Smooth muscle cell (in vitro differentiated cells): ENCODE measurements around the gene PNMA8A. TPM values are rescaled to one million over a fixed set of nuclear protein-coding genes. Genes with fewer than 3 reads are reported as not detected.

Source experiments
- DNase-seq: peaks from one replicate; lab custom pipeline; 2025; ENCODE audit not compliant: unreplicated experiment; lab: John Stamatoyannopoulos, UW
- H2AFZ ChIP-seq: fragments of 200-600 bp; sonication (generic); 2 replicates; pipeline ENCODE4 v1.6.0; 2016; ENCODE audit warnings: antibody characterized with exemption, low read depth, mild to moderate bottlenecking
- H3F3A ChIP-seq: fragments of 200-600 bp; sonication (generic); 2 replicates; pipeline ENCODE4 v1.6.0; 2017; ENCODE audit warnings: antibody characterized with exemption, low read depth
- H3K27ac ChIP-seq: fragments of 200-600 bp; sonication (generic); 2 replicates; pipeline ENCODE4 v1.5.1; 2016; ENCODE audit warnings: low read depth, mild to moderate bottlenecking
- H3K27me3 ChIP-seq: fragments of 200-600 bp; sonication (generic); 2 replicates; pipeline ENCODE4 v1.6.1; 2016; ENCODE audit warnings: low read depth, mild to moderate bottlenecking
- H3K36me3 ChIP-seq: fragments of 200-600 bp; sonication (generic); 2 replicates; pipeline ENCODE4 v1.5.1; 2016; ENCODE audit warnings: low read depth
- H3K4me1 ChIP-seq: fragments of 200-600 bp; sonication (generic); 2 replicates; pipeline ENCODE4 v1.5.1; 2016; ENCODE audit warnings: low read depth
- H3K4me2 ChIP-seq: fragments of 200-600 bp; sonication (generic); 2 replicates; pipeline ENCODE4 v1.6.0; 2016; ENCODE audit warnings: mild to moderate bottlenecking
- H3K4me3 ChIP-seq: fragments of 200-600 bp; sonication (generic); 2 replicates; pipeline ENCODE4 v1.5.1; 2016; ENCODE audit warnings: mild to moderate bottlenecking
- H3K79me2 ChIP-seq: fragments of 200-600 bp; sonication (generic); 2 replicates; pipeline ENCODE4 v1.6.0; 2016; ENCODE audit warnings: low read depth, mild to moderate bottlenecking
- H3K9ac ChIP-seq: fragments of 200-600 bp; sonication (generic); 2 replicates; pipeline ENCODE4 v1.6.0; 2016; ENCODE audit warnings: low read depth
- H3K9me3 ChIP-seq: fragments of 200-600 bp; sonication (generic); replicated peaks from 2 replicates; pipeline ENCODE4 v1.5.1; 2016; ENCODE audit warnings: low read depth
- H4K20me1 ChIP-seq: fragments of 200-600 bp; sonication (generic); 2 replicates; pipeline ENCODE4 v1.6.0; 2016; ENCODE audit warnings: low read depth
- WGBS: methylation state at CpG from one replicate; pipeline ENCODE4 v1.1.7; 2016; ENCODE audit warnings: low lambda C conversion rate; 5-methylcytosine and 5-hydroxymethylcytosine counted together
- polyA plus RNA-seq: library from polyadenylated mRNA; unstranded; fragments of >200 nt; fragmentation: Nextera tagmentation; extraction: Ambion mirVana; gene quantifications from 2 replicates; pipeline ENCODE4 v1.2.1, GENCODE V29; 2016
- total RNA-seq: library from RNA; depleted of rRNA; stranded (reverse); fragments of >200 nt; gene quantifications from 2 replicates; pipeline ENCODE4 v1.2.3, GENCODE V29; 2014
- TF ChIP-seq, protein P1 (sequence below): fragments of 200-600 bp; sonication (generic); IDR thresholded peaks from 2 replicates; pipeline ENCODE4 v1.5.1; 2017; ENCODE audit warnings: borderline replicate concordance, mild to moderate bottlenecking, antibody characterized with exemption; ENCODE audit not compliant: insufficient read depth, poor library complexity, severe bottlenecking

Gene PNMA8A
- total and polyA plus RNA-seq, 2 experiments from 2014 or later, result 3.6 to 16.4 TPM

DNA sequence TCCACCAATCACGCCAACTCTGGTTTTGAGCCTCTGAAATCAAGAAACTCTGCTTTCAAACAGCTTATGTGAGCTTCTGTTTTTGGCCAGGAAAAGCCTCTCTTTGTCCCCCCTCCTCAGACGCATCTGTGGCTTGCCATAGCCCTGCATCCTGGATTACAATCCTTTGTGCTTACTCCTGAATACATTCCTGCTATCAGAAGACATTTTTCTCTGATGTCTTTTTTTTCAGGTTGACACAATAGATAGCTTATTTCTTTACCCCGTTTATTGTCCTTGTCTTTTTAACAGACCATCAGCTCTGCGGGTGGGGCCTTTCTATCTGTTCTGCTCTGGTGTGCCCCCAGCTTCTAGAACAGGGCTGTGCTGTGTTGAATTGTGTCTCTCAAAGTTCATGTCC, 13.3 kb upstream of the PNMA8A start:
- H2AFZ ChIP-seq, result no peak overlapping the region
- H3K4me3 ChIP-seq, result no peak overlapping the region
- H4K20me1 ChIP-seq, result no peaks in the 10 kb centered on the region
- no peak for DNase-seq
- TF ChIP-seq, protein P1, sequence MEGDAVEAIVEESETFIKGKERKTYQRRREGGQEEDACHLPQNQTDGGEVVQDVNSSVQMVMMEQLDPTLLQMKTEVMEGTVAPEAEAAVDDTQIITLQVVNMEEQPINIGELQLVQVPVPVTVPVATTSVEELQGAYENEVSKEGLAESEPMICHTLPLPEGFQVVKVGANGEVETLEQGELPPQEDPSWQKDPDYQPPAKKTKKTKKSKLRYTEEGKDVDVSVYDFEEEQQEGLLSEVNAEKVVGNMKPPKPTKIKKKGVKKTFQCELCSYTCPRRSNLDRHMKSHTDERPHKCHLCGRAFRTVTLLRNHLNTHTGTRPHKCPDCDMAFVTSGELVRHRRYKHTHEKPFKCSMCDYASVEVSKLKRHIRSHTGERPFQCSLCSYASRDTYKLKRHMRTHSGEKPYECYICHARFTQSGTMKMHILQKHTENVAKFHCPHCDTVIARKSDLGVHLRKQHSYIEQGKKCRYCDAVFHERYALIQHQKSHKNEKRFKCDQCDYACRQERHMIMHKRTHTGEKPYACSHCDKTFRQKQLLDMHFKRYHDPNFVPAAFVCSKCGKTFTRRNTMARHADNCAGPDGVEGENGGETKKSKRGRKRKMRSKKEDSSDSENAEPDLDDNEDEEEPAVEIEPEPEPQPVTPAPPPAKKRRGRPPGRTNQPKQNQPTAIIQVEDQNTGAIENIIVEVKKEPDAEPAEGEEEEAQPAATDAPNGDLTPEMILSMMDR, result no peak
- peaks cover 25% of the 10 kb centered on the region for H3F3A ChIP-seq
- no peaks in the 10 kb centered on the region for H3K36me3 ChIP-seq
- 84% methylated on average over 4 of the region's 4 CpGs for WGBS
- no peak overlapping the region for H3K4me2 ChIP-seq
- no peaks in the 10 kb centered on the region for H3K9me3 ChIP-seq
- no peaks in the 10 kb centered on the region for H3K27me3 ChIP-seq
- H3K79me2 ChIP-seq, result no peaks in the 10 kb centered on the region
- no peak overlapping the region for H3K9ac ChIP-seq
- H3K4me1 ChIP-seq, result peaks cover 17% of the 10 kb centered on the region
- H3K27ac ChIP-seq, result no peak overlapping the region

DNA sequence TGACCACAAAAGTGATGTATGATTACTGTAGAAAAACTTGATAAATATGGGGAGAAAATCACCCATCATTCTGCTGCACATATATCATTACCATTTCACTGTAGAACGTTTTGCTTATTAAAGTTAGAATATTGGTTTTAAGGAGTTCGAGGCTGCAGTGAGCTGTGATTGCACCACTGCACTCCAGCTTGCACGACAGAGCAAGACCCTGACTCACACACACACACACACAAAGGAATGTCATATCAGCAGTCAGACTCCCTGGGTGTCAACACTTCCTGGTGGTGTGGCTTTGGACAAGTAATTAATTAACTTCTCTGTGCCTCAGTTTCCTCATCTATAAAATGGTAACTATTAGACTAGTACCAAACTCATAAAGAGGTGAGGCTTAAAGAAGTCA, 11.3 kb upstream of the PNMA8A start:
- WGBS, result 10% methylated on average over 3 of the region's 3 CpGs
- no peak overlapping the region for H3K9ac ChIP-seq
- no peaks in the 10 kb centered on the region for H4K20me1 ChIP-seq
- H3K4me3 ChIP-seq, result no peak overlapping the region
- peaks cover 28% of the 10 kb centered on the region for H3F3A ChIP-seq
- no peaks in the 10 kb centered on the region for H3K27me3 ChIP-seq
- TF ChIP-seq, protein P1, result no peak
- H2AFZ ChIP-seq, result no peak overlapping the region
- no peaks in the 10 kb centered on the region for H3K36me3 ChIP-seq
- H3K9me3 ChIP-seq, result no peaks in the 10 kb centered on the region
- H3K27ac ChIP-seq, result peak overlapping the region; percentile 93
- H3K4me1 ChIP-seq, result peaks cover 17% of the 10 kb centered on the region
- H3K79me2 ChIP-seq, result no peaks in the 10 kb centered on the region
- H3K4me2 ChIP-seq, result no peak overlapping the region
- no peak for DNase-seq

DNA sequence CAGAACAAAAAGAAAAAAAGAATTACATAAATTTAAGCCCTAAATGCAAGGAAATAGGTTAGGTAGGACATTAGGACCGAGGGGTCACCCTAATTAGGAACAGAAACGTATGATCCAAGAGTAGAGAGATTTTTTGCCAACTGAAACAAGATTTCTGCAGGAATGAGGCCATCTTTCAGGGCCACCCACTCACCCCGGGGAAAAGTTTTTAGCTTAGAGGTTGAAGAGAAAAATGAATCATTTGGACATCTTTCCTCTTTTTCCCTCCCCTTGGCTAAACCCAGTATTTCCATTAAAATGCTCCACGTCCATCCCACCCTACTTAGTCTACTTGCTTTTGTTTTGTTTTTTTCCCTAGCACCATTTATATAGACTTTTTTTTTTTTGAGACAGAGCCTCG, 10.6 kb upstream of the PNMA8A start:
- Histone ChIP-seq H3K4me1 (peaks cover 14% of the 10 kb centered on the region), H3K79me2 (no peaks in the 10 kb centered on the region), H3K4me3 (no peak overlapping the region), H2AFZ (peak overlapping the region; percentile 49), H4K20me1 (no peaks in the 10 kb centered on the region), H3K27ac (peak overlapping the region; percentile 93), H3F3A (peaks cover 28% of the 10 kb centered on the region), H3K4me2 (peak overlapping the region; percentile 83), H3K27me3 (no peaks in the 10 kb centered on the region), H3K9ac (no peak overlapping the region), H3K9me3 (no peaks in the 10 kb centered on the region), H3K36me3 (no peaks in the 10 kb centered on the region)
- WGBS, result 34% methylated on average over 5 of the region's 5 CpGs
- TF ChIP-seq, protein P1, result no peak
- no peak for DNase-seq

DNA sequence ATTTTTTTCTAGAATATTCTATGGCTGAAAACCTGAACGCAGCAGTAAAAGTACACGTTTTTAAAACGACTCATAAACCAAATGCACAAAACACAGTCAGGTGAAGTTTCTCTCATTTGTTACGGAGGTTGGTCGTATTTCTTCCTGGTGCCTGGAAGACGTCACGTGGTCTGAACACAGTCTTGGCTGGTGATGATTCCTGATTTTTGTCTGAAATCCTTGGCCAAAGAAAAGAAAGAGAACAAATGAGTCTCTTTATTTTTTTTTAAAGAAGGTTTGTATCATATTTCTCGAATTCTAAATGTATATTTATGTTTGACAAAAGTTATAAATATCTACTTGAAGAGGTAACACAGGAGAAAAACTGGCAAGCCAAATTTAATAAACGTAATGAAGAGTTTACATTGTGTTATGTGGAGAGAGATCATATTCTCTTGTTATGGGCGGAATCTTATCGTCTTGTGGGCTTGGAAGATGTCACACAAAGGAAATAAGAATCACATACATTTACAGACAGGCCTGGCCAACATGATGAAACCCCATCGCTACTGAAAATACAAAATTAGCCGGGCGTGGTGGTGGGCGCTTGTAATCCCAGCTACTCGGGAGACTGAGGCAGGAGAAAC, 10.0 kb upstream of the PNMA8A start:
- peaks cover 14% of the 10 kb centered on the region for H3K4me1 ChIP-seq
- H3K9ac ChIP-seq, result peak overlapping the region; percentile 21
- no peak for DNase-seq
- H3K27ac ChIP-seq, result peak overlapping the region; percentile 93
- H3K4me2 ChIP-seq, result peak overlapping the region; percentile 83
- 40% methylated on average over 16 of the region's 16 CpGs for WGBS
- no peaks in the 10 kb centered on the region for H3K9me3 ChIP-seq
- H3F3A ChIP-seq, result peaks cover 28% of the 10 kb centered on the region
- H4K20me1 ChIP-seq, result no peaks in the 10 kb centered on the region
- TF ChIP-seq, protein P1, result no peak
- H2AFZ ChIP-seq, result peak overlapping the region; percentile 49
- H3K79me2 ChIP-seq, result no peaks in the 10 kb centered on the region
- H3K27me3 ChIP-seq, result no peaks in the 10 kb centered on the region
- H3K4me3 ChIP-seq, result peak overlapping the region; percentile 29
- H3K36me3 ChIP-seq, result no peaks in the 10 kb centered on the region
